Activated naive CD8-positive, alpha-beta T cell treated with anti-CD3 and anti-CD28 coated beads for 36 hours (primary cell): ENCODE data around the gene WDTC1. TPM values are rescaled to one million over a fixed set of nuclear protein-coding genes. Genes with fewer than 3 reads are reported as not detected.
A peak's percentile ranks its signal among the peaks of the same experiment; 100 is the strongest.
"Not testable (repeated sequence)": the region's sequence is repeated elsewhere in the genome, so short reads cannot be mapped to it uniquely, and the experiment has no call there.

ENCODE experiments used
- DNase-seq: peaks from one replicate; pipeline ENCODE4 v3.0.0; 2021
- H3K27ac Mint-ChIP-seq: one replicate; pipeline ENCODE4 v1.8.0; 2022; ENCODE audit warnings: mild to moderate bottlenecking, moderate library complexity, mixed read lengths
- H3K27me3 Mint-ChIP-seq: one replicate; pipeline ENCODE4 v1.8.0; 2022; ENCODE audit warnings: mild to moderate bottlenecking, mixed read lengths
- H3K36me3 Mint-ChIP-seq: one replicate; pipeline ENCODE4 v1.8.0; 2021; ENCODE audit warnings: mild to moderate bottlenecking, mixed read lengths
- H3K4me1 Mint-ChIP-seq: one replicate; pipeline ENCODE4 v1.8.0; 2021; ENCODE audit warnings: mixed read lengths
- H3K4me3 Mint-ChIP-seq: one replicate; pipeline ENCODE4 v1.8.0; 2022; ENCODE audit warnings: mild to moderate bottlenecking, moderate library complexity, mixed read lengths
- H3K9me3 Mint-ChIP-seq: one replicate; pipeline ENCODE4 v1.8.0; 2022; ENCODE audit warnings: mixed read lengths
- total RNA-seq, 2 experiments: library from RNA; stranded (reverse); gene quantifications; one replicate each; pipeline ENCODE4 v1.2.3, GENCODE V29; 2021

The WDTC1 gene, protein sequence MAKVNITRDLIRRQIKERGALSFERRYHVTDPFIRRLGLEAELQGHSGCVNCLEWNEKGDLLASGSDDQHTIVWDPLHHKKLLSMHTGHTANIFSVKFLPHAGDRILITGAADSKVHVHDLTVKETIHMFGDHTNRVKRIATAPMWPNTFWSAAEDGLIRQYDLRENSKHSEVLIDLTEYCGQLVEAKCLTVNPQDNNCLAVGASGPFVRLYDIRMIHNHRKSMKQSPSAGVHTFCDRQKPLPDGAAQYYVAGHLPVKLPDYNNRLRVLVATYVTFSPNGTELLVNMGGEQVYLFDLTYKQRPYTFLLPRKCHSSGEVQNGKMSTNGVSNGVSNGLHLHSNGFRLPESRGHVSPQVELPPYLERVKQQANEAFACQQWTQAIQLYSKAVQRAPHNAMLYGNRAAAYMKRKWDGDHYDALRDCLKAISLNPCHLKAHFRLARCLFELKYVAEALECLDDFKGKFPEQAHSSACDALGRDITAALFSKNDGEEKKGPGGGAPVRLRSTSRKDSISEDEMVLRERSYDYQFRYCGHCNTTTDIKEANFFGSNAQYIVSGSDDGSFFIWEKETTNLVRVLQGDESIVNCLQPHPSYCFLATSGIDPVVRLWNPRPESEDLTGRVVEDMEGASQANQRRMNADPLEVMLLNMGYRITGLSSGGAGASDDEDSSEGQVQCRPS
- 10 to 100 TPM; 14.1 to 15.3 TPM for total RNA-seq

DNA sequence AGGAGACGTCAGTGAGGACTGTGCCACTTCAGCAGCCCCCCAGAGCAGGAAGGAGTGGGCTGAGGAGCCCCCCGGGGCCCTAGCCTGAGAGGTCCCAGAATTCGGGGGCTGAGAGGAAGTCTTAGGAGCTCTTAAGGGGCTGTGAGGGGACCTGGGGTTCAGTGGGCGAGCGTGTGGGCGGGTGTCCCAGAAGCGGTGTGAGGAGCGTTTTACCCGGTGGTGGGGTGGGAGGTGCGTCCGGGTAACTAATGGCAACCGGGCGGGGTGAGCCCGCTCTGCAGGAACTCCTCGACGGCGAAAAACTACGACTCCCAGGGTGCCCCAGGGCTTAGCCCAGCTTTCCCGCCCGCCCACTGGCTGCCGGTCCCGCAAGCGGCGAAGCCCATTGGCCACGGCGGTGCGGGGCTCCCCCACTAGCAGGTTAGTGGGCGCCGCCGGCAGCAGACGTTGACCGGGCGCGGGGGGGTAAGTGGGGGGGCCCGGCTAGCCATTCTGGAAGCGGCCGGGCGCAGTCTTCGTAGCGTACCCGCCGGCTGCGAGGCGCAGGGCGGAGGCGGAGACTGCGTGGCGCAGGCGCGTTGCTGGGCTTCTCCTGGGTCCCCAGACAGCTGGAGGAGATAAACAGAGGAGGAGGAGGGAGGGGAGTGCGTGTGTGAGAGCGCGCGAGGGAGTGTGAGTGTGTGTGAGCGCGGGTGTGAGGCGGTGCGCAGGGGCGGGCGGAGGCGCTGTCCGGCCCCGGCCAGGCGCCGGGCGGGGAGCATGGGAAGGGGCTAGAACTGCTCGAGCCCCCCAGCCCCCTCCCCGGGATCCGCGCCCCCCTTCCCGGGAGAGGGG is at the start of gene WDTC1:
Gene WDTC1, plus strand, starts transcription at position 584 of the 834 bp plus-strand sequence. CDS start 26,423 bp downstream, outside the sequence.
- peak; percentile 98 for DNase-seq
- Mint-ChIP-seq H3K36me3 (no peaks in the 10 kb centered on the region), H3K27me3 (no peaks in the 10 kb centered on the region), H3K27ac (peak within 1 kb of the TSS; percentile 91), H3K4me3 (peak within 1 kb of the TSS; percentile 96), H3K9me3 (no peaks in the 10 kb centered on the region), H3K4me1 (peaks cover 30% of the 10 kb centered on the region)

DNA sequence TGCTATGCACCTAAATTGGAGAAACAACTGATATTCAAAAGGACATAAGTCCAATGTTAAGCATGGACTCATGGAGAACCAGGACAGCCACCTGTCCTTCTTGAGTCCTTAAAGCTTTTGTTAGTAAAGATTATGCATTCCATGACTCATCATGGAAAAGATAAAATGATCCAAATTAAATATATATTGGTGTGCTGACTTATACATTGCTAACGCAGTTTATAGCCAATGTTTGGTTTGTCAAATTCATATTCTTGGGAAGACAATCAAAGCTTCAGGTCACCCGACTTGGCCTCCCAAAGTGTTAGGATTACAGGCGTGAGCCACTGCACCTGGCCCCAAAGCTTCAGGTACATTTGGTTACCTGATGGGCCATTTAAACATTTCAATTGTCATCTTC is 49.8 kb upstream of the WDTC1 start:
- H3K4me1 Mint-ChIP-seq, H3K27ac Mint-ChIP-seq, H3K36me3 Mint-ChIP-seq, DNase-seq, H3K9me3 Mint-ChIP-seq, H3K4me3 Mint-ChIP-seq, H3K27me3 Mint-ChIP-seq: not testable (repeated sequence)

DNA sequence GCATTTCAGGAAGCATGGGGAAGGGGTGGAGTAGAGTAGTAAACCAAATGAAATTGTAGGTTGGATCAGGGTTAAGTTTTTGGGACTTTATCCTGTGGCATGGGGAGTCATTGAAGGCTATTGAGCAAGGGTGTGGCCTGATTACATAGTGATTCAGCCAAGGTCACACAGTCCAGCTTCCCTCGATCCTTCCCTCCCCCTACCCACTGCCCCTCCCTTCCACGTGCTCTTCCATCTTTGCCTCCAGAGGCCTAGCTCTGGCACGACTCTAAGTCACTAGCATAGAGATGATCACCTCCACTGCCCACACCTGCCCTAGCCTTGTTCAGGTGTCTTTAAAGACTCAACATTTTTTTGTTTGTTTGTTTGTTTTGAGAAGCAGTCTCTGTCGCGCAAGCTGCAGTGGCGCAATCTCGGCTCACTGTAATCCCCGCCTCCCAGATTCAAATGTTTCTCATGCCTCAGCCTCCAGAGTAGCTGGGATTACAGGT is 42.3 kb upstream of the WDTC1 start:
- Mint-ChIP-seq H3K27ac (no peak overlapping the region), H3K4me3 (no peak overlapping the region)

DNA sequence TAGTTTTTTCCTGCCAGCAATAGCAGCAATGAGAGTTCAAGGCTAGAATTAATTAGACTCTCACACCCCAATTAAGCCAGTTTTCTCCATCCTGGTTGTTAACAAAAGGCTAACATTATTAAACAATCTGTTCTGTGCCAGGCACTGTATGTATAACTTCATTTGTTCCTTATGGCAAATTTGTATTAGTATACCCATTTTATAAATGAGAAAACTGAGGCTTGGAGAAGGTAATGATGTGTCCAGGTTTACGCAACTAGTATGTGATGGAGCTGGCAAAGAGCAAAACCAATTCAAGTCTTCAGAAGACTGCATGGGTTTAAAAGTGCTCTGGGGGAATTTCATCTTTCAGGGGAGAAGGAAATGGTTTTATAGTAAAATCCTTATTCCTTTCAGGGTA is 41.2 kb upstream of the WDTC1 start:
- Mint-ChIP-seq H3K9me3 (no peaks in the 10 kb centered on the region), H3K4me1 (peaks cover 5% of the 10 kb centered on the region), H3K27me3 (no peaks in the 10 kb centered on the region), H3K27ac (no peak overlapping the region), H3K36me3 (no peaks in the 10 kb centered on the region), H3K4me3 (no peak overlapping the region)
- no peak for DNase-seq

More for the DNA sequence above, 42.3 kb upstream of the WDTC1 start:
- H3K36me3 Mint-ChIP-seq = no peaks in the 10 kb centered on the region
- no peaks in the 10 kb centered on the region for H3K27me3 Mint-ChIP-seq
- no peak for DNase-seq
- H3K4me1 Mint-ChIP-seq = no peaks in the 10 kb centered on the region
- H3K9me3 Mint-ChIP-seq = no peaks in the 10 kb centered on the region

DNA sequence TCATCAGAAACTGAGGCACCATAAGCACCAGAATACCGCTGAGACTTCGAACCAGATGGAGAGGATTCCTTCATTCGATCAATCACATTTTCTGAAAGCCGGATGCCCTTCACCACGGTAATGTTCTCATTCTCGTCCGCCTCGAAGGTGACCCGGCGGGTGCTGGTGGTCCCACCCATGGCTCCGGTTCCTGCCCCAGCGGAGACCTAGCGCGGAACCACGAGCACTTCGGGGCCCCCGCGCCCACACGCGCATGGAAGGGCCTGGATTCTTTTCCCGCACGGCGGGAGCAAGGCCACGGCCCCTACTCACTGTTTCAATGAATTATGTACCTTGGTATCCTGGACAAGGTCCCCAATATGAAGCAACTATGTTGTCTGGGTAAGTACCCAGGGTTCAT is 33.1 kb upstream of the WDTC1 start:
- no peaks in the 10 kb centered on the region for H3K9me3 Mint-ChIP-seq
- H3K4me3 Mint-ChIP-seq = no peak overlapping the region
- no peak for DNase-seq
- H3K4me1 Mint-ChIP-seq = peaks cover 7% of the 10 kb centered on the region
- H3K27ac Mint-ChIP-seq = no peak overlapping the region
- H3K27me3 Mint-ChIP-seq = no peaks in the 10 kb centered on the region
- H3K36me3 Mint-ChIP-seq = no peaks in the 10 kb centered on the region

DNA sequence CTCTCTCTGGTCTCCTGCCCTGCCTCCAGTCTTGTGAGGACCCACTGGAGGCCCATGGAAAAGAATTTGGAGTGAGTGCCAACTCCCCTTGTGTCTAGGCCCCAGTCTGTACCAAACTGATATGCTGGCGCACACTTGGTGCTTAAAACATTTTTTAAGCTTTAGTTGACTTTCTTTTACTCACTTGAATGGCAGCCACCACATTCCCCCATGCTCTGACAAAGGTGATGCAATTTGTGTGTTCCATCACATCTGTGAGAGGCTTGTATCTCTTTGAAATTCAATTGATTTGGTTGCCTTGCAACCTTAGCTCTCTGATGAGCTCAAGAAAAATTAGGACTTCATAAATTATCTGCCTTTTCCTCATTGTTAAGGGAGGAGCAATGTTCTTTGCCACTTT is 30.5 kb upstream of the WDTC1 start:
- no peak for DNase-seq
- Mint-ChIP-seq H3K27me3 (no peaks in the 10 kb centered on the region), H3K36me3 (no peaks in the 10 kb centered on the region), H3K4me1 (peaks cover 1% of the 10 kb centered on the region), H3K27ac (no peak overlapping the region), H3K9me3 (no peaks in the 10 kb centered on the region), H3K4me3 (no peak overlapping the region)

DNA sequence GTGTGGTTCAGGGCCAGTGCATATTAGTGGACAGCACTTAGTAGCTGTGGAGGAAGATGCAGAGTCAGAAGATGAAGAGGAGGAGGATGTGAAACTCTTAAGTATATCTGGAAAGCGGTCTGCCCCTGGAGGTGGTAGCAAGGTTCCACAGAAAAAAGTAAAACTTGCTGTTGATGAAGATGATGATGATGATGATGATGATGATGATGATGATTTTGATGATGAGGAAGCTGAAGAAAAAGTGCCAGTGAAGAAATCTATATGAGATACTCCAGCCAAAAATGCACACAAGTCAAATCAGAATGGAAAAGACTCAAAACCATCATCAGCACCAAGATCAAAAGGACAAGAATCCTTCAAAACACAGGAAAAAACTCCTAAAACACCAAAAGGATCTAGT is 27.2 kb upstream of the WDTC1 start:
- not testable (repeated sequence) for H3K27ac Mint-ChIP-seq, H3K9me3 Mint-ChIP-seq, H3K36me3 Mint-ChIP-seq, H3K27me3 Mint-ChIP-seq, H3K4me1 Mint-ChIP-seq, H3K4me3 Mint-ChIP-seq, DNase-seq

DNA sequence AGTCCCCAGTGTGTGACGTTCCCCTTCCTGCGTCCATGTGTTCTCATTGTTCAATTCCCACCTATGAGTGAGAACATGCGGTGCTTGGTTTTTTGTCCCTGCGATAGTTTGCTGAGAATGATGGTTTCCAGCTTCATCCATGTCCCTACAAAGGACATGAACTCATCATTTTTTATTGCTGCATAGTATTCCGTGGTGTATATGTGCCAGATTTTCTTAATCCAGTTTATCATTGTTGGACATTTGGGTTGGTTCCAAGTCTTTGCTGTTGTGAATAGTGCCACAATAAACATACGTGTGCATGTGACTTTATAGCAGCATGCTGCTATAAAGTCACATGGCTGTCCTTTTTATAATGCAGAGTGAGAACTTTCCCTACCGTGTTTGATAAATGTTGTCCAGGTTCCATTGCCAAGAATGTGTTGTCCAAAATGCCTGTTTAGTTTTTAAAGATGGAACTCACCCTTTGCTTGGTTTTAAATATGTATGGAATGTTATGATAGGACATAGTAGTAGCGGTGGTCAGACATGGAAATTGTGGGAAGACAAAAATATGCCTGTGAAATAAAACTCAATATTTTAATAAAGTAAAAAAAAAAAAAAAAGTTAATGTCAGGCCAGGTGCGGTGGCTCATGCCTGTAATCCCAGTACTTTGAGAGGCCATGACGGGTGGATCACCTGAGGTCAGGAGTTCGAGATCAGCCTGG is 26.1 kb upstream of the WDTC1 start:
- H3K4me3 Mint-ChIP-seq, H3K36me3 Mint-ChIP-seq, H3K9me3 Mint-ChIP-seq, H3K27me3 Mint-ChIP-seq, H3K4me1 Mint-ChIP-seq, DNase-seq, H3K27ac Mint-ChIP-seq: not testable (repeated sequence)

DNA sequence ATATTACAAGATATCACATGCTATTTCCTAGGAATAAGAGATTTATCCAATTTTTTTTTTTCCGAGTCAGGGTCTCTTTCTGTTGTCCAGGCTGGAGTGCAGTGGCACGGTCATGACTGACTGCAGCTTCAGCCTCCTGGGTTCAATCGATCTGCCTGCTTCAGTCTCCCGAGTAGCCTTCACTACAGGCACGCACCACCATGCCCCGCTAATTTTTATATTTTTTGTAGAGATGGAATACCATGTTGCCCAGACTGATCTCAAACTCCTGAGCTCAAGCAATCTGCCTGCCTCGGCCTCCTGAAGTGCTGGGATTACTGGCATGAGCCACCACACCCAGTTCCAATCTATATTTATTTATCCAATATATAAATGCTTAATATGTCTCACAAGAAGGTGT is 18.0 kb upstream of the WDTC1 start:
- no peaks in the 10 kb centered on the region for H3K27me3 Mint-ChIP-seq
- H3K27ac Mint-ChIP-seq = no peak overlapping the region
- no peaks in the 10 kb centered on the region for H3K9me3 Mint-ChIP-seq

DNA sequence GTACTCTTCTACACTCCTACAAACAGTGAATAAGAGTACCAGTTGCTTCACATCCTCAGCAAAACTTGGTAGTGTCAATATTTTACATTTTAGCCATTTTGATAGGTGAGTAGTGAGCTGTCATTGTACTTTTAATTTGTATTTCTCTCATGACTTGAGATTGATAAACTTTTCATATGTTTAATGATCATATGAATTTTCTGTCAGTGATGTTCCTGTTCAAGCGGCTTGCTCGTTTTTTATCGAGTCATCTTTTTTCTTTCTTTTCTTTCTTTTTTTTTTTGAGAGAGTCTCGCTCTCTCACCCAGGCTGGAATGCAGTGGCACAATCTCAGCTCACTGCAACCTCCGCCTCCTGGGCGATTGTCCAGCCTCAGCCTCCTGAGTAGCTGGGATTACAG is 17.0 kb upstream of the WDTC1 start:
- H3K36me3 Mint-ChIP-seq = no peaks in the 10 kb centered on the region
- no peak overlapping the region for H3K27ac Mint-ChIP-seq
- no peak for DNase-seq
- no peaks in the 10 kb centered on the region for H3K27me3 Mint-ChIP-seq
- H3K4me3 Mint-ChIP-seq = no peak overlapping the region
- H3K4me1 Mint-ChIP-seq = no peaks in the 10 kb centered on the region
- H3K9me3 Mint-ChIP-seq = no peaks in the 10 kb centered on the region

More for the DNA sequence above, 18.0 kb upstream of the WDTC1 start:
- no peak for DNase-seq
- no peak overlapping the region for H3K4me3 Mint-ChIP-seq
- no peaks in the 10 kb centered on the region for H3K4me1 Mint-ChIP-seq
- H3K36me3 Mint-ChIP-seq = no peaks in the 10 kb centered on the region

DNA sequence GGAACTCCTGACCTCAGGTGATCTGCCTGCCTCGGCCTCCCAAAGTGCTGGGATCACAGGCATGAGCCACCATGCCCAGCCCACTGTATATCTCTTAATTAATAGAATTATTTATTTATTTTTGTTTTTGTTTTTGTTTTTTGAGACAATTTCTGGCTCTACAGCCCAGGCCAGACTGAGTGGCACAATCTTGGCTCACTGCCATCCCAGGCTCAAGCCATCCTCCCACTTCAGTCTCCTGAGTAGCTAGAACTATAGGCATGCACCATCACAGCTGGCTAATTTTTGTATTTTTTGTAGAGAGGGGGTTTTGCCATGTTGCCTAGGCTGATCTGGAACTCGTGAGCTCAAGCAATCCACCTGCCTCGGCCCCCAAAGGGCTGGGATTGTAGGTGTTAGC is 15.7 kb upstream of the WDTC1 start:
- no peaks in the 10 kb centered on the region for H3K36me3 Mint-ChIP-seq

DNA sequence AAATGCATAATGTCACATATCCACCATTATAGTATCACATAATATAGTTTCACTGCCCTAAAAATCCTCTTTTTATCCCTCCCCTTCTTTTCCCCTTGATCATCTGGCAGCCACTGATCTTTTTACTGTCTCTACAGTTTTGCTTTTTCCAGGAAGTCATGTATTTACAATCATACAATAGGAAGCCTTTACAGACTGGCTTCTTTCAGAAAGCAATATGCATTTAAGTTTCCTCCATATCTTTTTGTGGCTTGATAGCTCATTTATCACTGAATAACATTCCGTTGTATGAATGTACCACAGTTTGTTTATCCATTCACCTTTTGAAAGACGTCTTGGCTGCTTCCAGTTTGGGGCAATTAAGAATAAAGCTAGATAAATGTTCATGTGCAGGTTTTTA is 14.3 kb upstream of the WDTC1 start:
- no peaks in the 10 kb centered on the region for H3K27me3 Mint-ChIP-seq
- no peak for DNase-seq
- H3K4me3 Mint-ChIP-seq = no peak overlapping the region
- H3K4me1 Mint-ChIP-seq = no peaks in the 10 kb centered on the region
- H3K9me3 Mint-ChIP-seq = no peaks in the 10 kb centered on the region
- no peak overlapping the region for H3K27ac Mint-ChIP-seq
- H3K36me3 Mint-ChIP-seq = no peaks in the 10 kb centered on the region

More for the DNA sequence above, 15.7 kb upstream of the WDTC1 start:
- Mint-ChIP-seq H3K4me1 (no peaks in the 10 kb centered on the region), H3K27me3 (no peaks in the 10 kb centered on the region), H3K27ac (no peak overlapping the region), H3K9me3 (no peaks in the 10 kb centered on the region), H3K4me3 (no peak overlapping the region)
- DNase-seq = no peak

DNA sequence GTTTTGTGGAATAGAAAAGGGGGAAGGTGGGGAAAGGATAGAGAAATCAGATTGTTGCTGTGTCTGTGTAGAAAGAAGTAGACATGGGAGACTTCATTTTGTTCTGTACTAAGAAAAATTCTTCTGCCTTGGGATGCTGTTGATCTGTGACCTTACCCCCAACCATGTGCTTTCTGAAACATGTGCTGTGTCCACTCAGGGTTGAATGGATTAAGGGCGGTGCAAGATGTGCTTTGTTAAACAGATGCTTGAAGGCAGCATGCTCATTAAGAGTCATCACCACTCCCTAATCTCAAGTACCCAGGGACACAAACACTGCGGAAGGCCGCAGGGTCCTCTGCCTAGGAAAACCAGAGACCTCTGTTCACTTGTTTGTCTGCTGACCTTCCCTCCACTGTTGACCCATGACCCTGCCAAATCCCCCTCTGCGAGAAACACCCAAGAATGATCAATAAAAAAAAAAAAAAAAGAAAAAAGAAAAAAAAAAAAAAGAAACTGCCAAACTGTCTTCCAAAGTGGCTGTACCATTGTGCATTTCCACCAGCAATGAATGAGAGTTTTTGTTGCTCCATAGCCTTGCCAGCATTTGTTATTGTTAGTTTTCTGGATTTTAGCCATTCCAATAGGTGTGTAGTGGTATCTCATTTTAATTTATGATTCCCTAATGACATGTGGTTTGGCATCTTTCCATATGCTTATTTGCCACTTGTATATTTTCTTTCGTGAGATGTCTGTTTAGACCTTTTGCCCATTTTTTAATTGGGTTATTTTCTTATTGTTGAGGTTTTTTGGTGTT is 13.5 kb upstream of the WDTC1 start:
- H3K4me1 Mint-ChIP-seq, DNase-seq, H3K36me3 Mint-ChIP-seq, H3K27me3 Mint-ChIP-seq, H3K9me3 Mint-ChIP-seq, H3K27ac Mint-ChIP-seq, H3K4me3 Mint-ChIP-seq: not testable (repeated sequence)

DNA sequence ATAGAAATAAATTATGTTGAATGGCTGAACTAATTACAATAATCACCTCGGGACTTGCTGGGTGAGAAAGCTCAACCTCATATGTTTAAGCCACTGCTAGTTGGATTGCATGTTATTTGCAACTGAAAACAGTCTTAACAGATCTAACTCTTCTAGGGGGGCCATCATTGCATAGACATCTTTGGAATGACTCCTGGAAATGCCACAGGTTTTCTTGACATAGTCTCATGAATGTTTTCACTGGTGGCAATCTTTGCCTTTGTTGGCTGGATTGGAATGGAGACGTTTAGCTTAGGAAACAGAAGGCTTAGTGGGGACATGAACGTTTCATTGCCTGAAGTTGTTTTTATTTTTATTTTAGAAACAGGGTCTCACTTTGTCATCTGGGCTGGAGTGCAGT is 8.8 kb upstream of the WDTC1 start:
- Mint-ChIP-seq H3K4me1 (no peaks in the 10 kb centered on the region), H3K27me3 (no peaks in the 10 kb centered on the region), H3K36me3 (no peaks in the 10 kb centered on the region), H3K9me3 (no peaks in the 10 kb centered on the region), H3K4me3 (no peak overlapping the region), H3K27ac (no peak overlapping the region)
- DNase-seq = no peak
